Stimulated activated CD8-positive, alpha-beta memory T cell treated with anti-CD3 and anti-CD28 coated beads, Interleukin-12 subunit alpha, Interleukin-12 subunit beta, amount 100 ng/mL, for 24 hours (primary cell): ENCODE data around the gene CACNA1H.

ENCODE experiments used
- DNase-seq: peaks from one replicate; pipeline ENCODE4 v3.0.0-alpha.2; 2020; ENCODE audit errors: extremely low read depth

CACNA1H gene

GRCh38 chr16:1123525-1124230 lies 29.2 kb upstream of the CACNA1H start:
- DNase-seq, result no peak

DNA sequence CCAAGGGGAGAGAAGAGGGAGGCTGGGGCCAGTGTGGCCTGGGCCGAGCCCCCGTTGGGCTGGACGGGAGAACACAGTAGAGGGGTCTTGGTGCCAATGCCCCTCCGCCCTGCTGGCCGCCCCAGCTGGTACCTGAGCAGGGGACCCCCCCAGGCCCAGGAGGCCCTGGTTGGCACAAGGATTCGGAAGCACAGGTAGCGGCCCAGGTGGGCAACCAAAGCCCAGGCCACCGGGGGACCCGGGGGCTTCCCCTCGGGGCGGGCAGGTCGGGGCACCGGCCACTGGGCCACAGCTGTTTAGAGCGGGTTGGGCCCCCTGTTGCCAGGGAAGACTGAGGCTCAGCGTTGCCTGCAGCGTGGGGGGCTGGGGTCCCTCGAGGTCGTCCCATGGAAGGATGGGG lies 28.6 kb upstream of the CACNA1H start:
- no peak for DNase-seq

DNA sequence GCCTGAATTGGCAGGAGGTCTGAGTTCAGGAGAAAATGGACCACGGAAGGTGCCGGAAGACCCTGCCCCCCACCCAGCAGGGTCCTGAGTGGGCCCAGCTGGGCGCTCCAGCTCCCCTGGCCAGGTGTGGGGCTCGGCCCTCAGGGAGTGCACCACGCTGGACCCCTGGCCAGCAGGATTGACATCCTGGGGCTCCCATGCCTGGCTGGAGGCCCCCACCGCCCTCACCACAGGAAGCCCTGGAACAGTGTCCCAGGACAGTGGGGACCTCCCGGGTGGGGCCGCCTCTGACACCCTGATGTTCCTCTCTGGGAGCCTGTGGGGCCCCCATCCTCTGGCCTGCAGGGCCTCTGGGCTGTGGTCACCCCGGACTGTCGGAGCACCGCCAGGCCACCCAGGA lies 28.1 kb upstream of the CACNA1H start:
- no peak for DNase-seq

GRCh38 chr16:1125471-1125870 lies 27.4 kb upstream of the CACNA1H start:
- no peak for DNase-seq

- DNase-seq, result no peak
Observed at GRCh38 chr16:1126044-1126443, 26.9 kb upstream of the CACNA1H start.

- DNase-seq, result no peak
Observed at GRCh38 chr16:1126586-1126985, 26.3 kb upstream of the CACNA1H start.

GRCh38 chr16:1127101-1127500 lies 25.8 kb upstream of the CACNA1H start:
- DNase-seq, result no peak

DNA sequence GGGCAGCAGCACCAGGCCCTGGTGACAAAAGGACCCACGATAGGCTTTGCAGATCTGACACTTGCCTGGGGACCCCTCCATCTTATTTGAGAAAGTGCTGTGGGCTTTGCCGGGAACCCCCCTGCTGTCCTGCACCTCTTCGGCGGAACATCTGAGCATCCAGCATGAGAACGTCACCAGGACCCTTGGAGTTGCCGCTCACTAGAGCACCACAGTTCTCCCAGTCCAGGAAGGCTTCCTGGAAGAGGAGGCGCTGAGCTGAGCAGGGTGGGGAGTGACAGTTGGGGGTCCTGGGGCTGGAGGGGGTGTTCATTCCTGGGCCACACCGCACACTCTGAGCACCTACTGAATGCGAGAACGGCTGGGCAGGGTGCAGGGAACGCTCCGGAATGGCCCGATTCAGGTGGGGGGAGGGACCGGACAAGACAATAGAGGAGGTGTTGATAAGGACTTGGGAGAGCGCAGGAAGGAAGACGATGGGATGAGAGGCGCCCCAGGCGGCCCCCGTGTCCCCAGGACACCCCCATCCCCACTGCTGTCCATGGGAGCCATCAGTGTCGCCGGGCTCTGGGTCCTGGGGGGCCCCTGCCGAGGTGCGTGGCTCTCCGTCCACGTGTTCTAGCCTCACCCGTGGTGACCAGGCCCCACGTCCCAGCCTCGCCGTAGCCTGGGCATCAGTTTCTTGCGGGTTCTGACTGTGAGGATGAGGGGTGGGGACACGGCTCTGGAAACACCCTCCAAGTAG lies 24.8 kb upstream of the CACNA1H start:
- DNase-seq, result no peak

- no peak for DNase-seq
Observed at GRCh38 chr16:1129106-1129960, 23.6 kb upstream of the CACNA1H start.

- DNase-seq, result no peak
Observed at GRCh38 chr16:1130382-1130781, 22.5 kb upstream of the CACNA1H start.

DNA sequence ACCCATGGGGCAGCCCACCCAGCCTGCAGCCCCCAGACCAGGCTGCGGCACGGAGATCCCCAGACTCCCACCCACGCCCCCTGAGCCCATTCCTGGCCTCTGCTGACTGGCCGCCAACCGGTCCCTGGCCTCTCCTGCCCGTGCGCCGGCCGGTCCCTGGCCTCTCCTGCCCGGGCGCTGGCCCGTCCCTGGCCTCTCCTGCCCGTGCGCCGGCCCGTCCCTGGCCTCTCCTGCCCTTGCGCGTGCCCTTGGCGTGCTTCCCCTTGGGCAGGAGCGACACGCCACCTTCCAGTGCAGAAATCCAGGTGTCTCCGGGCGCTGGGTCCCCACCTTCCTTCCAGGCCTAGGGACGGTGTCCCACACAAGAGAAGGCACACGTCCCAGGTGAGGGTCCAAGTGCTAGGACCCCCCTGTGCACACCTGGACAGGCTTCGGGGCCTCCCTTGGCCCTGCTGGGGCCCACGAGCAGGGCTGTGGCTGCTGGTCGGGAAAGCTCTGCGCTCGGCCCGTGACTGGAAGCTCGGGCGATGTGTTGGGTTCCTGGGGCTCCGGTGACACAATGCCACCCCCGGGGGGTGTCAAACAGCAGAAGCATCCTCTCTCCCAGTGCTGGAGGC lies 21.4 kb upstream of the CACNA1H start:
- no peak for DNase-seq

- no peak for DNase-seq
Observed at GRCh38 chr16:1132431-1132830, 20.5 kb upstream of the CACNA1H start.

DNA sequence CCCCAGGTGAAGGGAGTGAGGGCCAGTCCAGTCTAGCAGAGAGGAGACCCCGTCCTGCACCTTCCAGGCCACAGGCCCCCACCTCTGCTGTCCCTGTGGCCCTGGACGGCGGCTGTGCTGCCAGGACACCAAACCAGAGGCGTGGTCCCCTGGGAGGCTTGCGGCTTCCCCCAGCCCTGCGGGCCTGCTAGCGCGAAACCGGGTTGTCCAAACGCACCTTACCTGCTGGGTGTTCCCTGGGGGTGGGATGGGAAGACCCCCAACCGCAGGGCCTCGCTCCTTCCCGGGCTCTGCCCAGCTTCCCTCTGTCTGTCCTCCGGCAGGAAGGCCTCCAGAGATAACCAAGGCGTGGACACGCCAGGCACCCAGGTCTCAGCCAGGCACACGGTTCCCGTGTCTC lies 19.6 kb upstream of the CACNA1H start:
- no peak for DNase-seq

DNA sequence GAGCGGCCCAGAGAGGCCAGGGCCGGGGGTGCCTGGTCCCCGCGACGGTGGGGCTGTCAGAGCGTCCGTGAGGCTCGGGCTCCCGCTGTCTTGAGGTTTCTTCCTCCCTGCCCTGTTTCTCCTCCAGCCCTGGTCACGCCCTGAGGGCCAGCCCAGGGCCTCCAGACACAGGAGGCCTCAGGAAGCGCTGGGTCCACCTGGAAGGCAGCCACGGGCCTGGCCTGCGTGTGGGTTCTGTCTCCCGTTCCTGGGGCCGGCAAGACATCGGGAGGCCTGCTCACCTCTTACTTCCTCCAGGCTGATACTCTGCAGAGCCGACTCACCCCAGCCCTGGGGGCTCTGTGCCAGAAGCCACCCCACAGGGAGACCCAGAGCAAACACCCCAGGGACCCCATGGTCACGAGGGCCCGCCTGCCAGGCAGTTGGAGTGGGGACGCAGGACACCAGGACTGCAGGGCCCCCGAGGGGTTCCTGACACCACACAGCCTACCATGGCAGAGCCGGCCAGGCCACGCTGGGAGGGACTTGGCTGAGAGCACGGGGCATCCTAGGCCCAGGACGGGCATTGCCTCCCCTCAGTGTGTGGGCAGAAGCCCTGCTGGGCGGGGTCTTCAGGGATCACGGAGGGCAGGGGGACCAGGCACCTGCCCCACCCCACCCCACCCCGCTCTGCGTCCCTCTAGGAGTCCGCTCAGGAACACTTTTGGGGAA lies 18.9 kb upstream of the CACNA1H start:
- DNase-seq, result no peak

GRCh38 chr16:1134776-1135458 lies 18.0 kb upstream of the CACNA1H start:
- no peak for DNase-seq

GRCh38 chr16:1135459-1135825 lies 17.5 kb upstream of the CACNA1H start:
- no peak for DNase-seq

- DNase-seq, result no peak
Observed at GRCh38 chr16:1137604-1138003, 15.3 kb upstream of the CACNA1H start.

DNA sequence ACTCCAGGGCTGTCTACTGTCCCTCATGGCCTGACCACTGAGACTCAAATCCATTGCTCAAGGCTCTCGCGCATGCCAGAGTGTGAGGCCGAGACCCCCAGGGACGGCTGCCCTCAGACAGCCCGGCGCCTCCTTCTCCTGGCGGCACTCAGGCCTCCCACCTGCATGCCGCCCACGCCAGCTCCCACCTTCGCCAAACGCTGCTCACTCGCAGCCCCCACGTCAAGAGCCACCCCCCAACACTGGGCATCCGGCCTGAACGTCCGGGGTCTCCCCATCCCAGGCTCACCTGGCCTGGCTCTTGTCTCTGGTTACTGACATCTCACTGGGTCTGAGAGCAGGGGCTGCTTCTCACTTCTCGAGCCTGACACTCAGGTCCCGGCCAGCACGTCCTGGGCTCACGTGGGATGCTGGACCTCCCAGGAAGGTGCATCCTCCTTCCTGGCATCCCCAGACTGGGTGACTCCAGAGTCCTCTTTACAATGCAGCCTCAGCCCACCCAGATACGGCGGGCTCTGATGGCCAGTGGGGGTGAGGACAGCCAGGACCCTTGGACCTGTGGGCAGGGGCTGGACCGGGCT lies 12.2 kb upstream of the CACNA1H start:
- DNase-seq, result no peak

GRCh38 chr16:1141191-1141590 lies 11.7 kb upstream of the CACNA1H start:
- DNase-seq, result no peak

- no peak for DNase-seq
Observed at GRCh38 chr16:1141716-1142115, 11.2 kb upstream of the CACNA1H start.

DNA sequence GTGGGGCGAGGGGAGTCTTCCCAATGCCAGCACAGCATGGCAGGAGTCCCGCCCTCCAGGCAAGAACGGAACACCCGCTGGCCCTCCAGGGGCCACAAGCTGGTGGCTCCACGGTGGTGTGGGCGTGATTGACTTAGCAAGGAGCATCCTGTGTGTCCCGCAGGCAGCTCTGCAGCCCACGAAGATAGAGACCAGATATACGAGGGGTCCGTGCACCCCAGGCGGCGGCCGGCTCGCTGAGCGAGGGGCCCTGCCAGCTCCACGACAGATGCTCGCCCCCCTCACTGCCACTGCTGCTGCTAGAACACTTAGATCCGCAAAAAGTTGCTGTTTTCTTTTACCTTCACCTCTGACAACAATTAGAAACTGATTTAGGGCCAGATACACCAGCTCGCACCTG lies 10.0 kb upstream of the CACNA1H start:
- no peak for DNase-seq
